GM12873 (cell line): ENCODE data around the gene CDK14.

ENCODE experiments used
- TF ChIP-seq, protein P1 (sequence below): IDR thresholded peaks from 2 replicates; pipeline ENCODE4 v1.5.1; 2012; ENCODE audit warnings: low read depth, mild to moderate bottlenecking, moderate library complexity, low read length, control low read depth; ENCODE audit not compliant: insufficient read depth; ENCODE audit errors: missing control alignments

CDK14 gene

DNA sequence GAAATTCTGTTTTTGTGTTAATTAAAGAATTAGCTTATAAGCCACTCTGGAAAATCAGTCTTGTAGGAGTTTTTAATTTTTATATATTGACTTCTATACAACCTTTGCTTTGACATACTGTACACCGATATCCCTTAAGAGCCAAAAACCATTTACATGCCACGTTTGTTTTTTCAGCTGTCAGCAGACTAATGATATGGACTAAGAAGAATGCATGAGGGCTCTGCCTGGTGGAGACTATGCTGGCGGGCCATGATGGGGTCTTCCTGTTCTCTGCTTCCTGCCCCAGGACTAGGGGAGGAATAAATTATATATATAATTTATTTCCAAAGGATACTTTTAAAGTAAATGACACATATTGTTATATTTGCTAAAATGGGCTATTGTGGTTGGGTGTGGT is 96.3 kb downstream of the CDK14 start:
- TF ChIP-seq, protein P1, sequence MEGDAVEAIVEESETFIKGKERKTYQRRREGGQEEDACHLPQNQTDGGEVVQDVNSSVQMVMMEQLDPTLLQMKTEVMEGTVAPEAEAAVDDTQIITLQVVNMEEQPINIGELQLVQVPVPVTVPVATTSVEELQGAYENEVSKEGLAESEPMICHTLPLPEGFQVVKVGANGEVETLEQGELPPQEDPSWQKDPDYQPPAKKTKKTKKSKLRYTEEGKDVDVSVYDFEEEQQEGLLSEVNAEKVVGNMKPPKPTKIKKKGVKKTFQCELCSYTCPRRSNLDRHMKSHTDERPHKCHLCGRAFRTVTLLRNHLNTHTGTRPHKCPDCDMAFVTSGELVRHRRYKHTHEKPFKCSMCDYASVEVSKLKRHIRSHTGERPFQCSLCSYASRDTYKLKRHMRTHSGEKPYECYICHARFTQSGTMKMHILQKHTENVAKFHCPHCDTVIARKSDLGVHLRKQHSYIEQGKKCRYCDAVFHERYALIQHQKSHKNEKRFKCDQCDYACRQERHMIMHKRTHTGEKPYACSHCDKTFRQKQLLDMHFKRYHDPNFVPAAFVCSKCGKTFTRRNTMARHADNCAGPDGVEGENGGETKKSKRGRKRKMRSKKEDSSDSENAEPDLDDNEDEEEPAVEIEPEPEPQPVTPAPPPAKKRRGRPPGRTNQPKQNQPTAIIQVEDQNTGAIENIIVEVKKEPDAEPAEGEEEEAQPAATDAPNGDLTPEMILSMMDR, result no peak

DNA sequence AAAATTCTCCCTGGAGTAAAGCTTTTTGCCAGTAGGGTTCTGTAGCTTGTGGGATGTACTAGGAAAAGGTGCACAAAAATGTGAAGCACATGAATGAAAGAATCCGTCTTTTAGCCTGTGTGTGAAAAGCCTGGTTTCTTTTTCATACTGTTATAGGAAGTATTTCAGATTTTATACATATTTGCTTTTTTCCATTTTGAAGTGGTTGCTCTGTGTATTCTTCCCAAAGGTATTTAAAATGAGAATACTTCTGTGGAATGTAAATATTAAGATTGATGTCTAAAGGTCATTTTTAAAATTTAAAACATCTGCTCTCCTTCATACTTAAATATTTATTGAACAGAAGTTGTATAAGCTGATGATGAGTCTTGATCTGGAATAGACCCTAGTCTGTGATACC is 96.8 kb downstream of the CDK14 start:
- TF ChIP-seq, protein P1, result no peak

DNA sequence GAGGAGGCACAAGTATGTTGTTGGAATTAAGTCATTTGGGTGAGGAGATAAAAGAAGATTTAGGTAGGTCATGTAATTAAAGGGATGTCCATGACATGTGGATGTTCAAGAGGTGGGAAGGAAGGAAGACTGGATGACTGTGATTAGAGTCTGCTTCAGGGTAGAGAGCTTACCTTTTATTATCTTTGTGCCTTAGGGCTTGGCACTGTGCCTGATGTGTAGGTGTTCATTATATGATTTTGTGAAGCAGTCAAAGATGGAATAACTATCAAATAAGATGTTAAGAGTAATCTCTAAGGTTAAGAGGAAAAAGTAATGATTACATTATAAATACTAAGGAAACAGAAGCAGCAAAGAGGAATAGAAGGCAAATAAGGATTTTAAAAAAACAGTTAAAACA is 97.8 kb downstream of the CDK14 start:
- TF ChIP-seq, protein P1, result no peak

- TF ChIP-seq, protein P1, result no peak
Measured at GRCh38 chr7:90698616-90699015, 102.5 kb downstream of the CDK14 start.

DNA sequence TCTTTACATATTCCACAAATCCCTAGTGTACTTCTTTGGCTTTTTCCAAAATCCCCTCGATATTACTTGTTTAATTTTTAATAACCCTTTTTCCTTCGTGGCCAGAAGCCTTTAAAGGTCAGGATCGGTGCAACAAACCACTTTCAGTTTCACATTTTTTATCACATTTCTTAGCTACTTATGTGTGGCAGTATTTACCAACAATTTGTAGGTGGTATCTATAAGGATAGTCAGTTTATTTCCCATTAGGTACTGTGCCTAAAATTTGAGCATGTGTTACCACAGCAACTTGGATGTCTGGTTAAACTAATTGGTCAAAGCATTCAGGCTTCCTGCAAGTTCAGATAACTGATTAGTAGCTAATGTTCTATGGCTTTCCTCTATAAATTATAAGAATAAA is 104.9 kb downstream of the CDK14 start:
- TF ChIP-seq, protein P1, result no peak

DNA sequence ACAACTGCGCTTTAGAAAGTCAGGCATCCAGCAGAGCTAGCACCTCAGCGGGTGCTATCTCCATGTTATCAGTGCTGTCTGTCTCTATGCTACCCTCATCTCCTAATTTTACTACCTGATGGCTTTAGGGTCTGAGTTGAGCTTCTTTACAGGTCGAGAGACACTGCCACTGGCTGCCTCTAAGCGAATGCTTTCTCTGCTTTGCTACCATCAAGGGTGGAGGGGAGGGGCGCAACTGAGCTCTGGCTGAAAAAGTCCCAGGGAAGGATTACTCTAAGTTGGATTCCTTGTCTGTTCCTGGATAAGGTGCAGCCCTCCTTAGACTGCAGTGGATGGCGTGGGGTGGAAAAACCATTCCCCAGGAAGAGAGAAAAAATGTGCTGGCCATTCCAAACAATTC is 105.7 kb downstream of the CDK14 start:
- TF ChIP-seq, protein P1, result no peak

DNA sequence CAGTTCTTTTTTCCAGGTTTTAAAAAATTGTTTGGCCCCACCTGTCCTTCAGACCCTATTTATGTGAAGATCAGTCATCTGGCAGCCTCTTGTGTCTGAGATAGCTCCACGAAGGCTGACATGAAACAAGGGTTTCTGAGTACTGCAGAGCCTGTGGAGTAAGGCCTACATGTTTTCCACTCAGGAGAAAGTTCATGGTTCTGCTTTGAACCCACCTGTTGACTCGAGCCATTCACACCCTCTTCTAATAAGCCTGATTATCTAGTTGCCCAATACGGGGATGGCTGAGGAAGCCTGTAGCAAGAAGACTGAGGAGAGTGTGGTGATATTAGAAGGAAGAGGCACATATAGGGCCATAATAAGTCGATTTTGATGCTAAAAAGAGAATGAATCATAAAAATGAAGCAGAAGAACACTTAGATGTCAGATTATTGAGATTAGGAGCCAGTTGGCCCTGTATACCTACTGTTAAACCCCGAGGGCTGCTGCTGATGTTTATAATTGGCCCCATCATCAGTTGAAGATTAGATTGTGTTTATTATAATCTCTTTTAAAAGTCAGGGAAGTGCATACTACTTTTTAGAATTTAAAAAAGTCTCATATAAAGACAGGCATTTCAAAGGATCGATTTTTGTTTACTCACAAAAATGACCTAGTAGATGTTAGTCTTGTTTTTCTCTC is 109.4 kb downstream of the CDK14 start:
- TF ChIP-seq, protein P1, result no peak
